Thyroid gland (tissue), 4 donors: ENCODE results near the gene TRIOBP. TPM values are rescaled to one million over a fixed set of nuclear protein-coding genes. Genes with fewer than 3 reads are reported as not detected.

Experiments
- DNase-seq, 2 donors: peaks; one replicate each; pipeline ENCODE4 v3.0.0-alpha.2; 2019
- H3K27ac ChIP-seq, 3 donors: fragments of 200-600 bp; sonication (generic); 1 replicate in 2 of 3; 2 replicates in 1 of 3; pipeline ENCODE4 v1.5.1; 2016 to 2019; ENCODE audit warnings: mild to moderate bottlenecking in 1 of 3, moderate library complexity in 1 of 3
- H3K27me3 ChIP-seq: fragments of 200-600 bp; sonication (generic); one replicate; pipeline ENCODE4 v1.5.1; 2019
- H3K36me3 ChIP-seq, 2 donors: fragments of 200-600 bp; sonication (generic); one replicate each; pipeline ENCODE4 v1.5.1; 2016 to 2019
- H3K4me1 ChIP-seq, 2 donors: fragments of 200-600 bp; sonication (generic); one replicate each; pipeline ENCODE4 v1.5.1; 2017 to 2019
- H3K4me3 ChIP-seq, 3 donors: fragments of 200-600 bp; sonication (generic); replicated peaks in 1 of 3; 1 replicate in 2 of 3; 2 replicates in 1 of 3; pipeline ENCODE4 v1.5.1; 2016; ENCODE audit warnings: mild to moderate bottlenecking in 1 of 3
- H3K9me3 ChIP-seq: fragments of 200-600 bp; sonication (generic); one replicate; pipeline ENCODE4 v1.5.1; 2017
- POLR2A ChIP-seq, 2 donors: fragments of 450-650 bp; IDR thresholded peaks; one replicate each; pipeline ENCODE4 v1.6.1; 2017; ENCODE audit warnings: antibody characterized with exemption in 2 of 2, mild to moderate bottlenecking in 2 of 2, moderate library complexity in 1 of 2
- WGBS, 2 donors: methylation state at CpG; one replicate each; pipeline ENCODE4 v1.1.5; 2017; 5-methylcytosine and 5-hydroxymethylcytosine counted together
- intact Hi-C: fragments of 100-400 bp; cut with DNase I; formaldehyde crosslinking; loops from one replicate; pipeline ENCODE4 v1.15.1; 2023
- total RNA-seq, 4 donors: library from RNA; depleted of rRNA; stranded (reverse); fragments of >200 nt; gene quantifications; one replicate each; pipeline ENCODE4 v1.2.3, GENCODE V29; 2016
- TF ChIP-seq, protein P1 (sequence below), 6 experiments: fragments of 200-600 bp in 3 of 6; fragments of 450-650 bp in 3 of 6; sonication (generic) in 3 of 6; IDR thresholded peaks; one replicate each; pipeline ENCODE4 v1.5.1; 2016 to 2019; ENCODE audit warnings: antibody characterized with exemption in 6 of 6, mild to moderate bottlenecking in 2 of 6, inconsistent platforms in 1 of 6, moderate library complexity in 1 of 6

TRIOBP gene
- total RNA-seq, 4 donors from 2014 or later: 120 to 150 (median 140) TPM

DNA sequence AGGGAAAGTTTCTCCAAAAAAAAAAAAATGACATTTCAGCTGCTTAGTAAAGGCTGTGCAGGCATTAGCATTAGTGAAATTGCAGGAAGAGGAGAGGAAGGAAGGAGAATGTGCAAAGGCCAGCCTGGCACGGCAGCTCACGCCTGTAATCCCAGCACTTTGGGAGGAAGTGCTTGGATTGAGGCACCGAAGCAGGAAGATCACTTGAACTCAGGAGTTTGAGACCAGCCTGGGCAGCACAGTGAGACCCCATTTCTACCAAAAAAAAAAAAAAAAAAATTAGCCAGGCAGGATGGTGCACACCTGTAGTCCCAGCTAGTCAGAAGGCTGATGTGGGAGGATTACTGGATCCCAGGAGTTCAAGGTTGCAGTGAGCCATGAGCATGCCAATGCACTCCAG lies 7.8 kb downstream of the TRIOBP start:
- Histone ChIP-seq H3K4me1 (no peaks in the 10 kb centered on the region), H3K4me3 (no peak overlapping the region), H3K27ac (no peak overlapping the region), H3K27me3 (no peaks in the 10 kb centered on the region), H3K36me3 (no peaks in the 10 kb centered on the region), H3K9me3 (no peaks in the 10 kb centered on the region)
- no peak for TF ChIP-seq POLR2A (IDR thresholded peaks at IDR 0.05)
- TF ChIP-seq, protein P1, sequence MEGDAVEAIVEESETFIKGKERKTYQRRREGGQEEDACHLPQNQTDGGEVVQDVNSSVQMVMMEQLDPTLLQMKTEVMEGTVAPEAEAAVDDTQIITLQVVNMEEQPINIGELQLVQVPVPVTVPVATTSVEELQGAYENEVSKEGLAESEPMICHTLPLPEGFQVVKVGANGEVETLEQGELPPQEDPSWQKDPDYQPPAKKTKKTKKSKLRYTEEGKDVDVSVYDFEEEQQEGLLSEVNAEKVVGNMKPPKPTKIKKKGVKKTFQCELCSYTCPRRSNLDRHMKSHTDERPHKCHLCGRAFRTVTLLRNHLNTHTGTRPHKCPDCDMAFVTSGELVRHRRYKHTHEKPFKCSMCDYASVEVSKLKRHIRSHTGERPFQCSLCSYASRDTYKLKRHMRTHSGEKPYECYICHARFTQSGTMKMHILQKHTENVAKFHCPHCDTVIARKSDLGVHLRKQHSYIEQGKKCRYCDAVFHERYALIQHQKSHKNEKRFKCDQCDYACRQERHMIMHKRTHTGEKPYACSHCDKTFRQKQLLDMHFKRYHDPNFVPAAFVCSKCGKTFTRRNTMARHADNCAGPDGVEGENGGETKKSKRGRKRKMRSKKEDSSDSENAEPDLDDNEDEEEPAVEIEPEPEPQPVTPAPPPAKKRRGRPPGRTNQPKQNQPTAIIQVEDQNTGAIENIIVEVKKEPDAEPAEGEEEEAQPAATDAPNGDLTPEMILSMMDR (IDR thresholded peaks at IDR 0.05): no peak
- intact Hi-C loops: no loop called here
- WGBS, 2 donors: 81 to 90% methylated on average over 3 of the region's 3 CpGs
- DNase-seq: no peak

GRCh38 chr22:37705205-37705604 lies 8.4 kb downstream of the TRIOBP start:
- no peak for DNase-seq
- Histone ChIP-seq H3K9me3 (no peaks in the 10 kb centered on the region), H3K27ac (no peak overlapping the region), H3K36me3 (no peaks in the 10 kb centered on the region), H3K4me3 (no peak overlapping the region), H3K27me3 (no peaks in the 10 kb centered on the region), H3K4me1 (no peaks in the 10 kb centered on the region)
- no peak for TF ChIP-seq POLR2A (IDR thresholded peaks at IDR 0.05)
- intact Hi-C loops: no loop called here
- WGBS, 2 donors: 94 to 97% methylated on average over 3 of the region's 3 CpGs

DNA sequence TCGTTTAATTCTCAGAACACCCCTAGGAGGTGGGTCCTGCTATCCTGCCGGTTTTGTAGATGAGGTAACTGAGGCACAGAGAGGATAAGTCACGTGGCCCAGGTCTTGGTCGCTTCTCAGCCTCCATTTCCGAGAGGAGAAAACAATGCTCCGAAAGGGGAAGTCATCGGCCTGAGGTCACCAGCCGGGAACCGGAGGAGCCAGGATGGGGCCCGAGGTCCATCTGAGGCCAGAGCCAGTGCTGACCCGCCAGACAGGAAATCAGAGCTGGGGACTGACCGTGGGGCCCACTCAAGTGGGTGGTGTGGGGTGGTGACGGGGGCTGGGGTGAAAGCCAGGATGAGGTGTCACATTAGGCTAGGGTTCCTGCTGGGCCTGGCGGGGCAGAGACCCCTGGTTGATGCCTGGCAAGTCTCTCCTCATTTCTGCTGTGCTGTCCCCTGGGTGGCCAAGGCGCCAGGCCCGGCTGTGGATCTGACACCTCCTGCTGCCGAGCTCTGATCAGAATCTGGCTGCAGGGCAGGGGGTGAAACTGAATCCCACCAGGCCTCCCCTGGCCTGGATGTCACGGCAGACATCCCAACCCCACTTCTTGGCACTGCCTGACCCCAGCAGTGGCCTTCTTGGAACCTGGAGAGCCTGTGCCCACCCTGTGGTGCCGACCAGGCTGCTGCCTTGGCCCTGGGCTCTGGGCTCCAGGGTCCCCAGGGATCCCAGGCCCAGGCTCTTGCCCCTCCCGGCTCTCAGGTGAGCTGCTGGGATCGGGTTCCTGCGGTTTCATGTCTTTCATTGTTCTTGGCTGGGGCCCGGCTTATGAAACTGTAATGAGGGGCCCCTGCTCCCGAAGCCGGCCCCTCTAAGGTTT lies 12.0 kb downstream of the TRIOBP start:
- Histone ChIP-seq H3K27me3 (no peaks in the 10 kb centered on the region), H3K4me3 (no peak overlapping the region)
- WGBS, 2 donors: 88 to 94% methylated on average over 20 to 21 of the region's 25 CpGs

DNA sequence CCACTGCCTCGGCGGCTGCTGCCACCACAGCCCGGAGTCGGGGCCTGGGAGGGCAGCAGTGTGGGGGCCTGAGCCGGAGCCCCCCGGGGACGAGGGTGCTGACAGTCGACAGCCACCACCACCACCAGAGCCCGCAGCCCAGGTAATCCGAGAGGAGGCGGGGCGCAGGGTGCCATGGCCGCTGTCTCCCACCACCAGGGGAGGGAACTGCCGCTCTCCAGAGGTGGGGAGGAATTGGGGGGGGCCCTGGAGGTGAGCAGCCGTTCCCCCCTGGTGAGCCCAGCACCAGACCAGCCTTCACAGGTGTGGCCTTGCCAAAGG lies 12.6 kb downstream of the TRIOBP start:
- Histone ChIP-seq H3K27me3 (no peaks in the 10 kb centered on the region), H3K4me3 (no peak overlapping the region), H3K36me3 (no peaks in the 10 kb centered on the region), H3K27ac (no peak overlapping the region), H3K9me3 (no peaks in the 10 kb centered on the region), H3K4me1 (no peaks in the 10 kb centered on the region)
- no peak for DNase-seq
- 95 to 96% methylated on average over 10 to 15 of the region's 15 CpGs for WGBS, 2 donors
- TF ChIP-seq, protein P1 (IDR thresholded peaks at IDR 0.05): no peak
- TF ChIP-seq POLR2A (IDR thresholded peaks at IDR 0.05): no peak
- intact Hi-C loops: no loop called here

More for the DNA sequence above, 12.0 kb downstream of the TRIOBP start:
- Histone ChIP-seq H3K9me3 (no peaks in the 10 kb centered on the region), H3K27ac (no peak overlapping the region), H3K4me1 (no peaks in the 10 kb centered on the region), H3K36me3 (no peaks in the 10 kb centered on the region)
- no peak for TF ChIP-seq POLR2A (IDR thresholded peaks at IDR 0.05)
- TF ChIP-seq, protein P1 (IDR thresholded peaks at IDR 0.05): no peak
- no peak for DNase-seq
- intact Hi-C loops: no loop called here

- TF ChIP-seq, protein P1 (IDR thresholded peaks at IDR 0.05): no peak
- TF ChIP-seq POLR2A (IDR thresholded peaks at IDR 0.05): no peak
- Histone ChIP-seq H3K4me3 (no peak overlapping the region), H3K9me3 (no peaks in the 10 kb centered on the region), H3K27ac (no peak overlapping the region), H3K36me3 (no peaks in the 10 kb centered on the region), H3K27me3 (no peaks in the 10 kb centered on the region), H3K4me1 (no peaks in the 10 kb centered on the region)
- WGBS, 2 donors: 84 to 100% methylated on average over 2 to 3 of the region's 3 CpGs
- intact Hi-C loops: no loop called here
- no peak for DNase-seq
These were observed 13.8 kb downstream of the TRIOBP start for GRCh38 chr22:37710675-37711074.
